ENCODE data around the gene RBMS3. TPM values are rescaled to one million over a fixed set of nuclear protein-coding genes. Genes with fewer than 3 reads are reported as not detected.
A peak's percentile ranks its signal among the peaks of the same experiment; 100 is the strongest.

RBMS3 gene
- total RNA-seq, 1 experiment from 2014 or later: 5.9 TPM

DNA sequence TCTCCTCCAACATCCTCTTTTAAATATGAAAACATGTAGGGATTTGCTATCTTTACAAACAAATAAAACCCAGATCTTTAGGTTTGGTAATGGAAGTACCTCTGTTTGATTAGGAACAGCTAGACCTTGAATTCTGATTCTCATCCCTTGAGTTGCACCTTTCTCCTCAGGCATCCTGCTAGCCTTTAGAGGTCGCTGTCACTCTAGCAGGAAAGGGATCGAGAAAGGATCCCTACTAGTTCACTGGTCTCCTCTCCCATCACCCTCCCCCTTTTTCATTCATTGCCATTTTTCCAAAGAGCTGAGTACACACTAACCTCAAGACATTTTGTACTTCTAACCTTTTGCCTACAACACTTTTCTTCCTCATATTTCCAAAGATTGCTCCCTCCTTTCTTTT lies 569.8 kb downstream of the RBMS3 start:
- Histone ChIP-seq H3K27me3 (replicated peaks; ENCODE audit: insufficient read depth, low read depth, low read length, poor library complexity) (no peaks in the 10 kb centered on the region), H3K36me3 (ENCODE audit: insufficient read depth, low read length, poor library complexity, severe bottlenecking) (no peaks in the 10 kb centered on the region), H3K9me3 (ENCODE audit: low read depth, low read length, poor library complexity, severe bottlenecking) (no peaks in the 10 kb centered on the region), H3K4me1 (ENCODE audit: insufficient read depth, low read length, poor library complexity, severe bottlenecking) (no peaks in the 10 kb centered on the region), H3K4me3 (ENCODE audit: low read depth, low read length, poor library complexity, severe bottlenecking) (no peak overlapping the region), H3K27ac (ENCODE audit: low read depth, low read length, poor library complexity, severe bottlenecking) (no peak overlapping the region)
- TF ChIP-seq, protein P1, sequence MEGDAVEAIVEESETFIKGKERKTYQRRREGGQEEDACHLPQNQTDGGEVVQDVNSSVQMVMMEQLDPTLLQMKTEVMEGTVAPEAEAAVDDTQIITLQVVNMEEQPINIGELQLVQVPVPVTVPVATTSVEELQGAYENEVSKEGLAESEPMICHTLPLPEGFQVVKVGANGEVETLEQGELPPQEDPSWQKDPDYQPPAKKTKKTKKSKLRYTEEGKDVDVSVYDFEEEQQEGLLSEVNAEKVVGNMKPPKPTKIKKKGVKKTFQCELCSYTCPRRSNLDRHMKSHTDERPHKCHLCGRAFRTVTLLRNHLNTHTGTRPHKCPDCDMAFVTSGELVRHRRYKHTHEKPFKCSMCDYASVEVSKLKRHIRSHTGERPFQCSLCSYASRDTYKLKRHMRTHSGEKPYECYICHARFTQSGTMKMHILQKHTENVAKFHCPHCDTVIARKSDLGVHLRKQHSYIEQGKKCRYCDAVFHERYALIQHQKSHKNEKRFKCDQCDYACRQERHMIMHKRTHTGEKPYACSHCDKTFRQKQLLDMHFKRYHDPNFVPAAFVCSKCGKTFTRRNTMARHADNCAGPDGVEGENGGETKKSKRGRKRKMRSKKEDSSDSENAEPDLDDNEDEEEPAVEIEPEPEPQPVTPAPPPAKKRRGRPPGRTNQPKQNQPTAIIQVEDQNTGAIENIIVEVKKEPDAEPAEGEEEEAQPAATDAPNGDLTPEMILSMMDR (conservative IDR thresholded peaks at IDR 0.05; ENCODE audit: low read depth, low read length): 0 out of 2 replicates have a peak, but pooled peaks have one; percentile 26
- TF ChIP-seq EZH2 (IDR thresholded peaks at IDR 0.05; ENCODE audit: borderline replicate concordance, low read depth, low read length, poor library complexity, severe bottlenecking): no peak
- ChIA-PET CTCF (no interaction called here), POLR2A (ENCODE audit: low non-redundant PET) (no interaction called here)
- intact Hi-C loops (cut with micrococcal nuclease; ENCODE audit: unreplicated experiment): no loop called here
- no peak for DNase-seq (ENCODE audit: low spot score)
- no TSS peak for BruUV-seq (replicated peaks)

DNA sequence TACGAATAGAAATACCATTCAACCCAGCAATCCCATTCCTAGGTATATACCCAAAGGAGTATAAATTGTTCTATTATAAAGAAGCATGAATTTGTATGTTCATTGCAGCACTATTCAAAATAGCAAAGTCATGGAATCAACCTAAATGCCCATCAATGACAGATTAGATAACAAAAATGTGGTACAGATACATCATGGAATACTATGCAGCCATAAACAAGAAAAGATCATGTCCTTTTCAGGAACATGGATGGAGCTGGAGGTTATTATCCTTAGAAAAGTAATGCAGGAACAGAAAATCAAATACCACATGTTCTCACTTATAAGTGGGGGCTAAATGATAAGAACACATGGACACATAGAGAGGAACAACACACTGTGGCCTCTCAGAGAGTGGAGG lies 571.9 kb downstream of the RBMS3 start:
- Histone ChIP-seq H3K36me3 (ENCODE audit: insufficient read depth, low read length, poor library complexity, severe bottlenecking) (no peaks in the 10 kb centered on the region), H3K27ac (ENCODE audit: low read depth, low read length, poor library complexity, severe bottlenecking) (no peak overlapping the region), H3K4me1 (ENCODE audit: insufficient read depth, low read length, poor library complexity, severe bottlenecking) (no peaks in the 10 kb centered on the region), H3K4me3 (ENCODE audit: low read depth, low read length, poor library complexity, severe bottlenecking) (no peak overlapping the region), H3K9me3 (ENCODE audit: low read depth, low read length, poor library complexity, severe bottlenecking) (no peaks in the 10 kb centered on the region), H3K27me3 (replicated peaks; ENCODE audit: insufficient read depth, low read depth, low read length, poor library complexity) (no peaks in the 10 kb centered on the region)
- ChIA-PET CTCF (no interaction called here), POLR2A (ENCODE audit: low non-redundant PET) (no interaction called here)
- DNase-seq (ENCODE audit: low spot score): no peak
- TF ChIP-seq, protein P1 (conservative IDR thresholded peaks at IDR 0.05; ENCODE audit: low read depth, low read length): no peak
- no peak for TF ChIP-seq EZH2 (IDR thresholded peaks at IDR 0.05; ENCODE audit: borderline replicate concordance, low read depth, low read length, poor library complexity, severe bottlenecking)
- intact Hi-C loops (cut with micrococcal nuclease; ENCODE audit: unreplicated experiment): no loop called here
- no TSS peak for BruUV-seq (replicated peaks)

DNA sequence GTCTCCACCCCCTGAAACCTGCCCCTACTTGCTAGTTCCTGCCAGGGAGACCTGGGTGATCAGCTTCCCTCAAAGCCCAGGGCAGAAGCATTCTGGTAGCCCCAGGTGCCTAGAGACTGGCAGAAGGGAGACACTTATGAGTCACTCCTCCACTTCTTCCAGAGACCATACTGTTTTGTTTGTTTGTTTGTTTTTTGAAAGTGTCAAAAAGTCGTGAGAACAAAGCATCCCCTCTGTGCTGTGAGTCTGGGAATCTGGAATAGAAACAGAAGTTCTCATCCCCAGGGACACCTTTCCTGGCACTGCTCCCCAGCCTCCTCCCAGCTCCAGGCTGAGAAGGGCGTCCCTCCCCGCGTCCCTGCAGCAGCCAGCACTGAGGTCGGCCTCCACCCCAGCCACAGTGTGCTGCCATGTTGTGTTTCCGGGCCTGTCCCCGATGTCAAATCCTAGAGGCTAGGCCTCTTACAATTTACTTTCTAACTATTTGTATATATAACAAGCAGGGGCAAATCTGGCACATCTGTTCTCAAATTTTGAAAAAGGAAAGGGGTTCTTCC lies 573.0 kb downstream of the RBMS3 start:
- Histone ChIP-seq H3K4me3 (ENCODE audit: low read depth, low read length, poor library complexity, severe bottlenecking) (no peak overlapping the region), H3K9me3 (ENCODE audit: low read depth, low read length, poor library complexity, severe bottlenecking) (no peaks in the 10 kb centered on the region), H3K36me3 (ENCODE audit: insufficient read depth, low read length, poor library complexity, severe bottlenecking) (no peaks in the 10 kb centered on the region), H3K27ac (ENCODE audit: low read depth, low read length, poor library complexity, severe bottlenecking) (no peak overlapping the region), H3K4me1 (ENCODE audit: insufficient read depth, low read length, poor library complexity, severe bottlenecking) (no peaks in the 10 kb centered on the region), H3K27me3 (replicated peaks; ENCODE audit: insufficient read depth, low read depth, low read length, poor library complexity) (no peaks in the 10 kb centered on the region)
- BruUV-seq (replicated peaks): no TSS peak
- intact Hi-C loops (cut with micrococcal nuclease; ENCODE audit: unreplicated experiment): no loop called here
- POLR2A ChIA-PET (ENCODE audit: low non-redundant PET): no interaction called here
- DNase-seq (ENCODE audit: low spot score): no peak
- CTCF ChIA-PET: no interaction called here
- TF ChIP-seq, protein P1 (conservative IDR thresholded peaks at IDR 0.05; ENCODE audit: low read depth, low read length): no peak
- TF ChIP-seq EZH2 (IDR thresholded peaks at IDR 0.05; ENCODE audit: borderline replicate concordance, low read depth, low read length, poor library complexity, severe bottlenecking): no peak

All from A673 (cell line).